ENCODE data around the gene RYR1.

Gene RYR1

DNA sequence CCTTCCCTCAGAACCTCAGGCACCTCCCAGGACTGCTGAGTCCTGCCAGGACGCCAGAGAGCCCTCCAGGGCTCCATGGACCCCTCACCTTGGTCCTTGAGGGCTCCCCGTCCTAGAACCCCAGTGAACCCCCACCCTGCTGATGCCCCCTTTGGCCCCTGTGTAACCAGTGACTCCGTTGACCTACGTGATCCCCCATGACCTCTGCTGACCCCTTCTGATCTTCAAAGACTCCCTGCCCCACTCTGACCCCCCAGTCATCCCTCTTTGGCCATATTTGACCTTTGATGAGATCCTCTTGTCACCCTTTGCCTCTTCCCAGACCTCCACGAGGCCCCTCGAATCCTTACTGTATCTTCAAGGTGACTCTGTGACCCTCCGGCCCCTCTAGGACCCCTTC is 92.9 kb downstream of the RYR1 start:
- H3K4me3 ChIP-seq (ENCODE audit: low read depth, low read length): no peak overlapping the region
- DNase-seq (ENCODE audit: low read depth): no peak

DNA sequence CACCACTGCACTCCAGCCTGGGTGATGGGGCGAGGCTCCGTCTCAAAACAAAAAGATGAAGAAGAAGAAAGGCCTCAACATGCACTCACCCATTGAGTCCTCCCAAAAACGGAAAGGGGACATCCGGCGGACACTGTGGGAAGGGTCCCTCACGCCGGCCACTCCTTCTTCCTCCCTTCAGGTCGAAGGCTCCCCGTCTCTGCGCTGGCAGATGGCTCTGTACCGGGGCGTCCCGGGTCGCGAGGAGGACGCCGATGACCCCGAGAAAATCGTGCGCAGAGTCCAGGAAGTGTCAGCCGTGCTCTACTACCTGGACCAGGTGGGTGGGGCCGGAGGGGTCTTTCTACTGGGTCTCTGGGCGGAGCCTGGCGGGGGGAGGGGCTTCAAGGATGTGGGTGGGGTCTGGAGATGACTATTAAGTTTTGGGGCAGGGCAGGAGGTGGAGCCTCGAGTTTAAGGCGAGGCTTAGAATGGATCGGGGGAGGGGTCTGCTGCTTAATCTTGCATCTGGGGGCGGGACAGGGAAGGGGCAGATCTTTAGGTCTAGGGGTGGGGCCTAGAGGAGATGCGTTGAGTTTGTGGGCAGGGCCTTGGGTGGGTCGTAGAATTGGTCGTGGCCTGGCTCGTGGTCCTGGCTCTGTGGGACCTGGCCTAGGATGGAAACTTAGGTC is 94.1 kb downstream of the RYR1 start:
- DNase-seq (ENCODE audit: low read depth): no peak
- H3K4me3 ChIP-seq (ENCODE audit: low read depth, low read length): no peak overlapping the region

GRCh38 chr19:38528213-38528755 is 94.8 kb downstream of the RYR1 start:
- DNase-seq (ENCODE audit: low read depth): no peak
- H3K4me3 ChIP-seq (ENCODE audit: low read depth, low read length): no peak overlapping the region

DNA sequence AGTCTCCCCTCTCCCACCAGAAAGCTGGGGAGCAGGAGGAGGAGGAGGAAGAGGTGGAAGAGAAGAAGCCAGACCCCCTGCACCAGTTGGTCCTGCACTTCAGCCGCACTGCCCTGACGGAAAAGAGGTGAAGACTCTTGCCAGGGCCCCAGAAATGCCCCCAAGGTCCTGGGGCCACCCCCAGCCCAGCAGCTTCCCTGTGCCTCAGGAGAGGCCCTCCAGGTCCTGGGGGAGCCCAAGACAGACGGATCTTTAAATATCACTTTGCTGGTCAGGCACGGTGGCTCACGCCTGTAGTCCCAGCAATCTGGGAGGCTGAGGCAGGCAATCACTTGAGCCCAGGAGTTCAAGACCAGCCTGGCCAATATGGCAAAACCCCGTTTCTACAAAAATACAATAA is 95.4 kb downstream of the RYR1 start:
- H3K4me3 ChIP-seq (ENCODE audit: low read depth, low read length): no peak overlapping the region
- no peak for DNase-seq (ENCODE audit: low read depth)

DNA sequence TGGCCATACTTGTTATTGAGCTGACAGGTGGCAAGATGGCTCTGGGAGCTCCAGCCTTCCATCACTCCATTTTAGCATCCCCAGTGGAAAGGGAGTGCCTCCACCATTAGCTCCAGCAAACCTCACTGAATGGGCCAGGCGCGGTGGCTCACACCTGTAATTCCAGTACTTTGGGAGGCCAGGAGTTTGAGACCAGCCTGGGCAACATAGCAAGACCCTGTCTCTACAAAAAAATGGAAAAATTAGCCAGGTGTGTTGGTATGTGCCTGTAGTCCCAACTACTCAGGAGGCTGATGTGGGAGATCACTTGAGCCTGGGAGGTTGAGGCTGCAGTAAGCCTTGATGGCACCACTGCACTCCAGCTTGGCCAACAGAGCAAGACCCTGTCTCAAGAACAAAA is 98.0 kb downstream of the RYR1 start:
- DNase-seq (ENCODE audit: low read depth): no peak
- no peak overlapping the region for H3K4me3 ChIP-seq (ENCODE audit: low read depth, low read length)

DNA sequence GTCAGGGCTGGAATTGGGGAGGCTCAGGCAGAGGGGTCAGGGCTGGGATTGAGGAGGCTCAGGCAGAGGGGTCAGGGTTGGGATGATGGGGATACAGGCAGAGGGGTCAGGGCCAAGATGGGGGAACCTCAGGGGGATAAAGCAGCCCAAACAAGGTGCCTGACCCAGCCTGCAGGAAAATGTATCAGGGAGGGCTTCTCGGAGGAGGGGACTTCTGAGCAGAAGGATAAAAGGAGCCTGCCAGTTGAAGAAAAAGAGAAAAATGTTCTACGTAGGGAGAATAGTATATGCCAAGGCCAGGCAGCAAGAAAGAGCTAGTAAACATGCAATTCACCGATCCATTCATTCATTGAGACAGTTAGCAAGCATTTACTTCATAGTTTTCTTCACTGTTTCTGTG is 99.4 kb downstream of the RYR1 start:
- H3K4me3 ChIP-seq (ENCODE audit: low read depth, low read length): no peak overlapping the region
- no peak for DNase-seq (ENCODE audit: low read depth)

GRCh38 chr19:38534574-38534973 is 101.1 kb downstream of the RYR1 start:
- DNase-seq (ENCODE audit: low read depth): no peak
- no peak overlapping the region for H3K4me3 ChIP-seq (ENCODE audit: low read depth, low read length)

- no peak for DNase-seq (ENCODE audit: low read depth)
- no peak overlapping the region for H3K4me3 ChIP-seq (ENCODE audit: low read depth, low read length)
Observed at GRCh38 chr19:38535212-38535611, 101.7 kb downstream of the RYR1 start.

DNA sequence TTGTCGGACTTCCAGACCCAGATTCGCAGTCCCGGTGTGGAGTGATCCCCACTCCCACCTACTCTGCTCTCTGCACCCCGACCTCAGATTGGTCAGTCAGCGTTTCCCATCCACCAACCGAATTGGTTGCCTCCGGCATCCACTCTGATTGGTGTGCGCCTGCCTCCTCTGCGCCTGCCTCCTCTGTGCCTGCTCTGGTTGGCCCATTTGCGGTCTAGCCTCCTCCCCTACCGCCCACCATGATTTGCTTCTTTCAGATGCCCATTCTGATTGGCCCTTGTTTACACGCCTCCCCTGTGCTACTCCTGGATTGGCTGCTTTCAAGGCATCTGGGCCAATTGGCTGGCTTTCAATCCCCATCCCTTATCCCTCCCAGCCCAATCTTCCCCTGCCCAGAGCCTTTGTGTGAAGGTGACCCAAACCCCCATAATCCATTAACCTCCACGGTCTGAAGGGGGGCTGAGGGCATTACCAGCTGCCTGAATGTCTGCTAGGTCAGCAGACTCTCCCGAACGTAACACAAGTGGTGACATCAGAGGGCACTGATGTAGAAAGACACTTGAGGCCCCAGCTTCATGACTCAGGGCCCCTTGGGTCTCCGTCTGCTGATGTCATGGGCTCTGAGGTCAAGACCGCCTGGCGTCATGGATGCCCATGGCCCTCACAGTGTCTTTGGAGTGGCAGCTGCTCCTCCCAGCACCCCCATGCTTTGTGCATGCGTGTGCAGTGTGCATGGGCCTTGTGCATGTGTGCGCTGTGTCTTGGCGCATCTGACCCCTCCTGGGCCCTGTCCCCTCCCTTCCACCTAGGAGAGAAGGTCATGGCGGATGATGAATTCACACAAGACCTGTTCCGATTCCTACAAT is 103.8 kb downstream of the RYR1 start:
- no peak for DNase-seq (ENCODE audit: low read depth)
- no peak overlapping the region for H3K4me3 ChIP-seq (ENCODE audit: low read depth, low read length)

DNA sequence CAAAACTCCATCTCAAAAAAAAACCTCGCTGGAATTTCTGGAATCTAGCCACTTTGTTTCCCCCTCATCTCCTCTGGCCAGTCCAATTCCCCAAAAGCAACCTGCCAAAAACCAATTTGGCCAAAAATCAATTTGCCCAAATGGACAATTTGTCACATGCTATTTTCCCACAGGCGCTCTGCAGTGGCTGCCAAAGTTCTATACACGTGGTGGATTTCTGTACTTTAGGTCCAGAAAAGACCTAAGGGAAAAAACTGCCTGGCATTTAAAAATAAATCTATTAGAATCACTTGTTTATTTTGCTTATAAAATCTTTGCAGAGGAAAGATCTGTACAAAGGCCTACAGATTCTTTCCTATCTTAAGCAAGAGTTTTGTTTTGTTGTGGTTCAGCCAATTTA is 104.9 kb downstream of the RYR1 start:
- DNase-seq (ENCODE audit: low read depth): no peak

DNA sequence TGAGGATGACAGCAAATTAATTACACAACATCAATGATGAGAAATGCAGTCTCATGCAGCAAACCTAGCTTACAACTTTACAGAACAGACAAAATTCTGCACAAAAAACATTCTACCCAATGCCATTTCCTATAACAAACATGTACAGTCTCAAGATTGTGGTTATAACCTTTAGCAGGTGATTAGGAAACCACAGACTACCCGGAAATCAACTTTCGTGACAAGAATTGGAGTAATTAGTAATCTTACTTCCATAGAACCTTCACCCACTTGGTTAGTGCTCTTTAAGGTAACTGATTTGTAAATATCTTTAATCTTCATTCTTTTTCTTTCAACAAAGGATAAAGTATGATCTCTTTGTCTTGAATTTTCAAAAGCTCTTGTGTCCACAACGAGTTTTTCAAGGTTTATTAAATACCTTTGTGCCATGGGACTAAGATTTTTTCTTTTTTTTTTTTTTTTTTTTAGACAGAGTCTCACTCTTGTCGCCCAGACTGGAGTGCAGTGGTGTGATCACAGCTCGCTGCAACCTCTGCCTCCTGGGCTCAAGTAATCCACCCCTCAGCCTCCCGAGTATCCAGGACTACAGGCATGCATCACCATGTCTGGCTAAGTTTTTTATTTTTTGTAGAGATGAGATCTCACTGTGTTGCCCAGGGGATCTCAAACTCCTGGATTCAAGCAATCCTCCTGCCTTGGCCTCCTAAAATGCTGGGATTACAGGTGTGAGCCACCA is 105.5 kb downstream of the RYR1 start:
- no peak overlapping the region for H3K4me3 ChIP-seq (ENCODE audit: low read depth, low read length)
- DNase-seq (ENCODE audit: low read depth): no peak

More for the DNA sequence above, 104.9 kb downstream of the RYR1 start:
- no peak overlapping the region for H3K4me3 ChIP-seq (ENCODE audit: low read depth, low read length)

DNA sequence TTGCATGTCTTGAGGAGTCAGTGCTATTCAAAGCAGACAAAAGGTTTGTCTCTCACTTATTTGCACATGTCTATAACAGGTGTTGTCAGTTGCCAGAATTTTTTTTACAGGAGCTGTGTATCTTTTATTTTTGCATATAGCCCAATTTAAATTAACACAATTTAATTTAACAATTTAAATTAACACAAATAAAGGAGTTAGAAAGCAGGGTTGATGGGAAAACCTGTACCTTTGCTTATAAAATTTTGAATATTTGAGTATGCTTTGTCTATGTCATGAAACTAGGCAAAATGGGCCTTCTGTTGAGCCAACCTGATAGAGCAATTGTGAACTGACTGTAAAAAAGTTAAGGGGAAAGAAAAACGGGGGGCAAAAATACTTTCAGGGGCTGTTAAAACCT is 106.3 kb downstream of the RYR1 start:
- DNase-seq (ENCODE audit: low read depth): no peak
- H3K4me3 ChIP-seq (ENCODE audit: low read depth, low read length): no peak overlapping the region

DNA sequence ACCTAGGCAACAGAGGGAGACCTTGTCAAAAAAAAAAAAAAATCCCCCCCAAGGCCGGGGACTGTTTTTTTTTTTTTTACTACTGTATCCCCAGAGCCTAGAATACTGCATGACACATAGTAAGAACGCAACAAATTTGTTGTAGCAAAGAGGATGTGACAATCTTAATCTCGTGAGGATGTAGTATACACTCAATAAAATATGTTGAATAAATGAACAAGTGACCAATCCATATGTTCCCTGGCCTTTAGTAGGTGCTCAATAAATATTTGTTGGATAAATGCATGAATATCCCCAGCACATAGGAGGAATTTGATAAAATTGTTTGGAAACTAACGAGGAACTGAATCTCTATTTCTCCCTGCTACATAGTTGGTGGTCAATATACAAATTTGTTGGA is 108.5 kb downstream of the RYR1 start:
- DNase-seq (ENCODE audit: low read depth): no peak
- no peak overlapping the region for H3K4me3 ChIP-seq (ENCODE audit: low read depth, low read length)

- no peak overlapping the region for H3K4me3 ChIP-seq (ENCODE audit: low read depth, low read length)
- DNase-seq (ENCODE audit: low read depth): no peak
Observed at GRCh38 chr19:38543286-38543806, 109.9 kb downstream of the RYR1 start.

- peak; percentile 17 for DNase-seq (ENCODE audit: low read depth)
- H3K4me3 ChIP-seq (ENCODE audit: low read depth, low read length): peak overlapping the region; percentile 7
Observed at GRCh38 chr19:38543807-38544568, 110.5 kb downstream of the RYR1 start.

GRCh38 chr19:38544569-38545315 is 111.3 kb downstream of the RYR1 start:
- H3K4me3 ChIP-seq (ENCODE audit: low read depth, low read length): no peak overlapping the region
- DNase-seq (ENCODE audit: low read depth): peak; percentile 12

DNA sequence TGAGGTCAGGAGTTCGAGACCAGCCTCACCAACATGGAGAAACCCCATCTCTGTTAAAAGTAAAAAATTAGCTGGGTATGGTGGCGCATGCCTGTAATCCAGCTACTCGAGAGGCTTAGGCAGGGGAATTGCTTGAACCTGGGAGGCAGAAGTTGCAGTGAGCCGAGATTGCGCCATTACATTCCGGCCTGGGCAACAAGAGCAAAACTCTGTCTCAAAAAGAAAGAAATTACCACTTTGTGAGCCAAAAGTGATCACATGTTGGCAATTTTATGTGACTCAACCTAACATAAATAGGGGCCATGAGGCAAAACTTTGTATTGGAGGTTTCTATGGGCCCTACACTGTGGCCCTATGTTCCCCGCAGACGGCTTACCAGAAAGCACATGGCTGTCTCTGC is 112.1 kb downstream of the RYR1 start:
- no peak overlapping the region for H3K4me3 ChIP-seq (ENCODE audit: low read depth, low read length)
- DNase-seq (ENCODE audit: low read depth): no peak

DNA sequence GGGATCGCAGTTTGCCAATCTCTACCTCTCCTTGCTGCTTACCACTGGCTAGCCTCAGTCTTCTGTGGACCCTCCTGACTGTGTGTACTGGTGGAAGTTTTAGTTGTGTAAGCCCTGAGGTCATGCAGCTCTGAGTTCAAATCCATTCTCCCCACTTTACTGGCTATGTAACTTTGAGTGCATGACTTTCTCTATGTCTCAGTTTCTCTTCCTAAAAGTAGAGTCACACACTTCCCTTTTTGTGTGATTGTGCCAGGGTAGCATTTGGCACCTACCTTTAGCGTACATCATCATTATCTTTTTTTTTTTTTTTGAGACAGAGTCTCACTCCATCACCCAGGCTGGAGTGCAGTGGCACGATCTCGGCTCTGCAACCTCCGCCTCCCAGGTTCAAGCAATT is 113.9 kb downstream of the RYR1 start:
- H3K4me3 ChIP-seq (ENCODE audit: low read depth, low read length): no peak overlapping the region
- DNase-seq (ENCODE audit: low read depth): no peak

- H3K4me3 ChIP-seq (ENCODE audit: low read depth, low read length): no peak overlapping the region
- no peak for DNase-seq (ENCODE audit: low read depth)
Observed at GRCh38 chr19:38549061-38549460, 115.6 kb downstream of the RYR1 start.

All from skeletal muscle cell (primary cell).